HEK293 (cell line): ENCODE measurements around the gene HTT-AS.

Experiments
- CTCF ChIA-PET: fragments of 350-600 bp; formaldehyde crosslinking; extraction: SDS; loops from one replicate; lab custom pipeline; 2021; ENCODE audit warnings: antibody characterized with exemption; lab: Yijun Ruan, JAX
- POLR2A ChIA-PET: fragments of 300-600 bp; formaldehyde crosslinking; extraction: SDS; loops from one replicate; lab custom pipeline; 2020; ENCODE audit warnings: antibody characterized with exemption, inconsistent platforms; lab: Yijun Ruan, JAX
- H3K27ac ChIP-seq: fragments of 200-500 bp; sonication (Bioruptor generic); 2 replicates; pipeline ENCODE4 v1.5.1; 2014; ENCODE audit warnings: low read depth, low read length, control low read depth, inconsistent platforms; ENCODE audit errors: extremely low read depth
- H3K36me3 ChIP-seq, 2 experiments: fragments of 200-500 bp in 1 of 2; sonication (Bioruptor generic) in 1 of 2; 1 replicate in 1 of 2; 2 replicates in 1 of 2; pipeline ENCODE4 v1.5.1; 2014 to 2017; ENCODE audit warnings: inconsistent platforms in 2 of 2, low read length in 2 of 2; ENCODE audit not compliant: control insufficient read depth in 2 of 2, insufficient read depth in 1 of 2
- H3K4me1 ChIP-seq: fragments of 200-500 bp; sonication (Bioruptor generic); 2 replicates; pipeline ENCODE4 v1.5.1; 2014; ENCODE audit warnings: mild to moderate bottlenecking, low read length, inconsistent platforms; ENCODE audit not compliant: control insufficient read depth, insufficient read depth
- H3K4me3 ChIP-seq: 2 replicates; pipeline ENCODE4 v1.5.1; 2011; ENCODE audit warnings: low read depth, mild to moderate bottlenecking, control low read depth, low read length, moderate library complexity
- H3K9me3 ChIP-seq: fragments of 200-500 bp; sonication (Bioruptor generic); 2 replicates; pipeline ENCODE4 v1.5.1; 2014; ENCODE audit warnings: low read depth, low read length, inconsistent platforms; ENCODE audit not compliant: control insufficient read depth, insufficient read depth
- ELK4 ChIP-seq: IDR thresholded peaks from 2 replicates; pipeline ENCODE4 v1.6.1; 2011; ENCODE audit warnings: mild to moderate bottlenecking, low read depth, low read length, borderline replicate concordance
- HOXD13 ChIP-seq: sonication (generic); formaldehyde crosslinking; IDR thresholded peaks from 2 replicates; pipeline ENCODE4 v1.8.0; 2022; ENCODE audit warnings: missing genetic modification reagents, borderline replicate concordance
- IKZF3 ChIP-seq: fragments of 450-650 bp; IDR thresholded peaks from 2 replicates; pipeline ENCODE4 v1.5.0; 2018; ENCODE audit warnings: missing biosample characterization, mild to moderate bottlenecking, missing genetic modification characterization, moderate library complexity
- OSR2 ChIP-seq: fragments of 450-650 bp; formaldehyde crosslinking; IDR thresholded peaks from 2 replicates; pipeline ENCODE4 v1.5.1; 2016; ENCODE audit warnings: missing biosample characterization, missing genetic modification characterization
- OVOL3 ChIP-seq: fragments of 450-650 bp; formaldehyde crosslinking; IDR thresholded peaks from 2 replicates; pipeline ENCODE4 v1.5.1; 2016; ENCODE audit warnings: missing biosample characterization, missing genetic modification characterization
- PRDM4 ChIP-seq: fragments of 450-650 bp; formaldehyde crosslinking; IDR thresholded peaks from 2 replicates; pipeline ENCODE4 v1.5.1; 2017; ENCODE audit warnings: missing biosample characterization, missing genetic modification characterization
- YY2 ChIP-seq: fragments of 450-650 bp; formaldehyde crosslinking; IDR thresholded peaks from 2 replicates; pipeline ENCODE4 v1.5.1; 2016; ENCODE audit warnings: missing biosample characterization, missing genetic modification characterization
- ZBTB17 ChIP-seq: fragments of 450-650 bp; formaldehyde crosslinking; IDR thresholded peaks from 2 replicates; pipeline ENCODE4 v1.5.1; 2016; ENCODE audit warnings: missing biosample characterization, missing genetic modification characterization
- ZBTB6 ChIP-seq: fragments of 450-650 bp; formaldehyde crosslinking; IDR thresholded peaks from 2 replicates; pipeline ENCODE4 v1.5.1; 2017; ENCODE audit warnings: missing biosample characterization, missing genetic modification characterization
- ZFP41 ChIP-seq: fragments of 450-650 bp; formaldehyde crosslinking; IDR thresholded peaks from 2 replicates; pipeline ENCODE4 v1.5.1; 2016; ENCODE audit warnings: missing biosample characterization, missing genetic modification characterization, borderline replicate concordance
- ZIC2 ChIP-seq: fragments of 450-650 bp; formaldehyde crosslinking; IDR thresholded peaks from 2 replicates; pipeline ENCODE4 v1.5.1; 2016; ENCODE audit warnings: missing biosample characterization, missing genetic modification characterization
- ZNF19 ChIP-seq: fragments of 450-650 bp; formaldehyde crosslinking; IDR thresholded peaks from 2 replicates; pipeline ENCODE4; 2016; ENCODE audit warnings: missing biosample characterization, missing genetic modification characterization, low read depth
- ZNF2 ChIP-seq: fragments of 450-650 bp; formaldehyde crosslinking; IDR thresholded peaks from 2 replicates; pipeline ENCODE4 v1.5.1; 2016; ENCODE audit warnings: missing biosample characterization, missing genetic modification characterization
- ZNF302 ChIP-seq: fragments of 450-650 bp; formaldehyde crosslinking; IDR thresholded peaks from 2 replicates; pipeline ENCODE4 v1.5.1; 2016; ENCODE audit warnings: missing biosample characterization, missing genetic modification characterization, low read depth
- ZNF398 ChIP-seq: fragments of 450-650 bp; formaldehyde crosslinking; IDR thresholded peaks from 2 replicates; pipeline ENCODE4 v1.5.1; 2017; ENCODE audit warnings: missing biosample characterization, missing genetic modification characterization
- ZNF514 ChIP-seq: fragments of 450-650 bp; formaldehyde crosslinking; IDR thresholded peaks from 2 replicates; pipeline ENCODE4 v1.5.1; 2016; ENCODE audit warnings: missing biosample characterization, missing genetic modification characterization
- TF ChIP-seq, protein P1 (sequence below): fragments of 450-650 bp; formaldehyde crosslinking; IDR thresholded peaks from 2 replicates; pipeline ENCODE4 v1.5.0; 2017; ENCODE audit warnings: missing biosample characterization, missing genetic modification characterization, borderline replicate concordance
- TF ChIP-seq, protein P2 (sequence below): fragments of 450-650 bp; formaldehyde crosslinking; conservative IDR thresholded peaks from 2 replicates; pipeline ENCODE4 v1.5.1; 2016; ENCODE audit warnings: low read depth, missing biosample characterization, missing genetic modification characterization

HTT-AS gene

GRCh38 chr4:3019145-3019846, 55.0 kb downstream of the HTT-AS start:
- H3K4me1 ChIP-seq = no peaks in the 10 kb centered on the region
- ChIA-PET POLR2A (no interaction called here), CTCF (no interaction called here)
- H3K4me3 ChIP-seq = no peak overlapping the region
- H3K36me3 ChIP-seq = no peaks in the 10 kb centered on the region
- TF ChIP-seq OSR2 (tag by site-specific recombination) = no peak
- no peaks in the 10 kb centered on the region for H3K9me3 ChIP-seq
- H3K27ac ChIP-seq = no peak overlapping the region

- H3K27ac ChIP-seq = no peak overlapping the region
- ChIA-PET CTCF (interaction anchor here (0.6 kb wide), 1 partner anchor 73 kb away, joined by 3 read pairs; no protein-coding TSS in a partner anchor), POLR2A (no interaction called here)
- H3K4me3 ChIP-seq = no peak overlapping the region
- TF ChIP-seq ZNF514 (tag by site-specific recombination) = no peak
- TF ChIP-seq, protein P1, sequence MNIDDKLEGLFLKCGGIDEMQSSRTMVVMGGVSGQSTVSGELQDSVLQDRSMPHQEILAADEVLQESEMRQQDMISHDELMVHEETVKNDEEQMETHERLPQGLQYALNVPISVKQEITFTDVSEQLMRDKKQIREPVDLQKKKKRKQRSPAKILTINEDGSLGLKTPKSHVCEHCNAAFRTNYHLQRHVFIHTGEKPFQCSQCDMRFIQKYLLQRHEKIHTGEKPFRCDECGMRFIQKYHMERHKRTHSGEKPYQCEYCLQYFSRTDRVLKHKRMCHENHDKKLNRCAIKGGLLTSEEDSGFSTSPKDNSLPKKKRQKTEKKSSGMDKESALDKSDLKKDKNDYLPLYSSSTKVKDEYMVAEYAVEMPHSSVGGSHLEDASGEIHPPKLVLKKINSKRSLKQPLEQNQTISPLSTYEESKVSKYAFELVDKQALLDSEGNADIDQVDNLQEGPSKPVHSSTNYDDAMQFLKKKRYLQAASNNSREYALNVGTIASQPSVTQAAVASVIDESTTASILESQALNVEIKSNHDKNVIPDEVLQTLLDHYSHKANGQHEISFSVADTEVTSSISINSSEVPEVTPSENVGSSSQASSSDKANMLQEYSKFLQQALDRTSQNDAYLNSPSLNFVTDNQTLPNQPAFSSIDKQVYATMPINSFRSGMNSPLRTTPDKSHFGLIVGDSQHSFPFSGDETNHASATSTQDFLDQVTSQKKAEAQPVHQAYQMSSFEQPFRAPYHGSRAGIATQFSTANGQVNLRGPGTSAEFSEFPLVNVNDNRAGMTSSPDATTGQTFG (tag by site-specific recombination) = no peak
- TF ChIP-seq ZNF302 = no peak
- no peak for TF ChIP-seq YY2 (tag by site-specific recombination)
- no peak for TF ChIP-seq ZBTB6
- TF ChIP-seq ELK4 = no peak
- TF ChIP-seq ZFP41 = no peak
- no peak for TF ChIP-seq ZNF2
- no peak for TF ChIP-seq ZIC2 (tag by site-specific recombination)
- TF ChIP-seq HOXD13 = no peak
- TF ChIP-seq ZBTB17 (tag by site-specific recombination) = no peak
- no peak for TF ChIP-seq ZNF19 (tag by site-specific recombination)
- no peak for TF ChIP-seq ZNF398
- no peaks in the 10 kb centered on the region for H3K9me3 ChIP-seq
- no peaks in the 10 kb centered on the region for H3K36me3 ChIP-seq
- no peaks in the 10 kb centered on the region for H3K4me1 ChIP-seq
These were observed 56.8 kb downstream of the HTT-AS start for GRCh38 chr4:3017504-3017903.

GRCh38 chr4:3016961-3017360, 57.4 kb downstream of the HTT-AS start:
- Histone ChIP-seq H3K9me3 (no peaks in the 10 kb centered on the region), H3K27ac (no peak overlapping the region), H3K4me1 (no peaks in the 10 kb centered on the region), H3K36me3 (no peaks in the 10 kb centered on the region), H3K4me3 (no peak overlapping the region)
- ChIA-PET POLR2A (no interaction called here), CTCF (no interaction called here)
- TF ChIP-seq OVOL3 (no peak), PRDM4 (tag by site-specific recombination) (no peak), IKZF3 (tag by site-specific recombination) (no peak)
- TF ChIP-seq, protein P2, sequence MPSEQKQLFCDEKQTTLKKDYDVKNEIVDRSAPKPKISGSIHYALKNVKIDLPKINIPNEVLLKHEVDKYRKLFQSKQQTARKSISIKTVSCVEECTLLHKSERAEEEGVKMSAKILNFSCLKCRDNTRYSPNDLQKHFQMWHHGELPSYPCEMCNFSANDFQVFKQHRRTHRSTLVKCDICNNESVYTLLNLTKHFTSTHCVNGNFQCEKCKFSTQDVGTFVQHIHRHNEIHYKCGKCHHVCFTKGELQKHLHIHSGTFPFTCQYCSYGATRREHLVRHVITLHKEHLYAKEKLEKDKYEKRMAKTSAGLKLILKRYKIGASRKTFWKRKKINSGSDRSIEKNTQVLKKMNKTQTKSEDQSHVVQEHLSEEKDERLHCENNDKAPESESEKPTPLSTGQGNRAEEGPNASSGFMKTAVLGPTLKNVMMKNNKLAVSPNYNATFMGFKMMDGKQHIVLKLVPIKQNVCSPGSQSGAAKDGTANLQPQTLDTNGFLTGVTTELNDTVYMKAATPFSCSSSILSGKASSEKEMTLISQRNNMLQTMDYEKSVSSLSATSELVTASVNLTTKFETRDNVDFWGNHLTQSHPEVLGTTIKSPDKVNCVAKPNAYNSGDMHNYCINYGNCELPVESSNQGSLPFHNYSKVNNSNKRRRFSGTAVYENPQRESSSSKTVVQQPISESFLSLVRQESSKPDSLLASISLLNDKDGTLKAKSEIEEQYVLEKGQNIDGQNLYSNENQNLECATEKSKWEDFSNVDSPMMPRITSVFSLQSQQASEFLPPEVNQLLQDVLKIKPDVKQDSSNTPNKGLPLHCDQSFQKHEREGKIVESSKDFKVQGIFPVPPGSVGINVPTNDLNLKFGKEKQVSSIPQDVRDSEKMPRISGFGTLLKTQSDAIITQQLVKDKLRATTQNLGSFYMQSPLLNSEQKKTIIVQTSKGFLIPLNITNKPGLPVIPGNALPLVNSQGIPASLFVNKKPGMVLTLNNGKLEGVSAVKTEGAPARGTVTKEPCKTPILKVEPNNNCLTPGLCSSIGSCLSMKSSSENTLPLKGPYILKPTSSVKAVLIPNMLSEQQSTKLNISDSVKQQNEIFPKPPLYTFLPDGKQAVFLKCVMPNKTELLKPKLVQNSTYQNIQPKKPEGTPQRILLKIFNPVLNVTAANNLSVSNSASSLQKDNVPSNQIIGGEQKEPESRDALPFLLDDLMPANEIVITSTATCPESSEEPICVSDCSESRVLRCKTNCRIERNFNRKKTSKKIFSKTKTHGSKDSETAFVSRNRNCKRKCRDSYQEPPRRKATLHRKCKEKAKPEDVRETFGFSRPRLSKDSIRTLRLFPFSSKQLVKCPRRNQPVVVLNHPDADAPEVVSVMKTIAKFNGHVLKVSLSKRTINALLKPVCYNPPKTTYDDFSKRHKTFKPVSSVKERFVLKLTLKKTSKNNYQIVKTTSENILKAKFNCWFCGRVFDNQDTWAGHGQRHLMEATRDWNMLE (tag by site-specific recombination) = no peak
